Motor neuron (in vitro differentiated cells): ENCODE measurements around the gene OPCML. TPM values are rescaled to one million over a fixed set of nuclear protein-coding genes. Genes with fewer than 3 reads are reported as not detected.
A peak's percentile ranks its signal among the peaks of the same experiment; 100 is the strongest.

Source experiments
- ATAC-seq, 8 experiments: fragments of 200-7000 bp; cut with Tn5 transposase; replicated peaks in 6 of 8; 2 replicates each; pipeline ENCODE4 v1.8.0; 2021; ENCODE audit warnings: mild to moderate bottlenecking in 8 of 8, moderate library complexity in 8 of 8
- H3K27ac ChIP-seq, 2 donors: fragments of 250-450 bp; sonication (Bioruptor Pico); 2 replicates each; pipeline ENCODE4 v1.9.0; 2021; ENCODE audit warnings: antibody characterized with exemption in 2 of 2, mild to moderate bottlenecking in 2 of 2, moderate library complexity in 1 of 2
- H3K4me1 ChIP-seq, 2 donors: fragments of 250-450 bp; sonication (Bioruptor Pico); replicated peaks in 1 of 2; 2 replicates each; pipeline ENCODE4 v1.6.1; 2021; ENCODE audit warnings: antibody characterized with exemption in 2 of 2, mild to moderate bottlenecking in 2 of 2, moderate library complexity in 1 of 2
- H3K4me3 ChIP-seq, 5 donors: fragments of 250-450 bp; sonication (Bioruptor Pico); 2 replicates each; pipeline ENCODE4 v1.9.0; 2021; ENCODE audit warnings: antibody characterized with exemption in 5 of 5, mild to moderate bottlenecking in 5 of 5, moderate library complexity in 4 of 5
- WGBS, 10 experiments: fragments of 450-650 bp; shearing (Covaris generic); methylation state at CpG; one replicate each; pipeline ENCODE4 v1.0.0; 2022; 5-methylcytosine and 5-hydroxymethylcytosine counted together
- in situ Hi-C, 9 experiments: fragments of 400-800 bp; cut with MboI; loops; one replicate each; pipeline ENCODE4 v1.15.0; 2021; ENCODE audit warnings: low sequenced_read_pairs in 9 of 9, low pct_unique_long_range_greater_than_20kb in 2 of 9; ENCODE audit not compliant: unreplicated experiment in 9 of 9
- total RNA-seq, 8 experiments: library from RNA; unstranded; fragments of 300-600 nt; gene quantifications; 2 replicates each; pipeline versions ENCODE4 v1.2.3 to v1.2.4, GENCODE V29; 2022

Gene OPCML
- total RNA-seq, 8 experiments from 2014 or later, result 0.40 to 20.1 (median 7.2) TPM

GRCh38 chr11:133224271-133224670 lies 308.0 kb downstream of the OPCML start:
- in situ Hi-C loops, result no loop called here
- Histone ChIP-seq H3K4me1 (peaks cover 47 to 58% of the 10 kb centered on the region in 2 donors), H3K27ac (no peak overlapping the region), H3K4me3 (no peak overlapping the region)
- WGBS, 10 experiments, result 20 to 100% (median 91%) methylated on average over 1 to 4 of the region's 5 CpGs; no CpG with 5 or more reads in 5 of the 10 experiments
- no peak for ATAC-seq

GRCh38 chr11:133222425-133223330 lies 309.6 kb downstream of the OPCML start:
- Histone ChIP-seq H3K4me3 (no peak overlapping the region), H3K27ac (peak overlapping the region in 1 of 2 donors; percentile 56), H3K4me1 (peaks cover 31 to 42% of the 10 kb centered on the region in 2 donors)
- in situ Hi-C loops, result no loop called here
- peak; percentile 52 to 93 (median 84) for ATAC-seq
- 0 to 93% (median 30%) methylated on average over 1 to 8 of the region's 13 CpGs; no CpG with 5 or more reads in 4 of the 10 experiments for WGBS, 10 experiments

GRCh38 chr11:133219543-133219942 lies 312.8 kb downstream of the OPCML start:
- in situ Hi-C loops, result no loop called here
- peaks cover 35 to 42% of the 10 kb centered on the region in 2 donors for H3K4me1 ChIP-seq
- no peak overlapping the region for H3K27ac ChIP-seq
- ATAC-seq, result no peak
- no peak overlapping the region for H3K4me3 ChIP-seq
- WGBS, 10 experiments, result 17 to 100% (median 79%) methylated on average over 1 to 3 of the region's 4 CpGs; no CpG with 5 or more reads in 3 of the 10 experiments

- no peak overlapping the region for H3K4me3 ChIP-seq
- in situ Hi-C loops, result no loop called here
- peak in 2 of 8 experiments; percentile 36 to 91 for ATAC-seq
- H3K4me1 ChIP-seq, result peaks cover 14 to 32% of the 10 kb centered on the region in 2 donors
- H3K27ac ChIP-seq, result no peak overlapping the region
Measured at GRCh38 chr11:133216813-133217212, 315.5 kb downstream of the OPCML start.

- 0 to 89% (median 67%) methylated on average over 1 to 8 of the region's 10 CpGs; no CpG with 5 or more reads in 1 of the 10 experiments for WGBS, 10 experiments
- Histone ChIP-seq H3K27ac (no peak overlapping the region), H3K4me3 (no peak overlapping the region), H3K4me1 (peaks cover 11 to 39% of the 10 kb centered on the region in 2 donors)
- peak in 5 of 8 experiments; percentile 16 to 56 (median 48) for ATAC-seq
- in situ Hi-C loops, result no loop called here
Measured at GRCh38 chr11:133215596-133216230, 316.6 kb downstream of the OPCML start.

GRCh38 chr11:133214646-133215045 lies 317.7 kb downstream of the OPCML start:
- ATAC-seq, result peak in 3 of 8 experiments; percentile 30 to 49 (median 37)
- Histone ChIP-seq H3K4me1 (peaks cover 11 to 45% of the 10 kb centered on the region in 2 donors), H3K4me3 (no peak overlapping the region), H3K27ac (no peak overlapping the region)
- WGBS, 10 experiments, result 0 to 88% (median 57%) methylated on average over 1 to 4 of the region's 4 CpGs; no CpG with 5 or more reads in 1 of the 10 experiments
- in situ Hi-C loops, result no loop called here

- in situ Hi-C loops, result no loop called here
- no peak for ATAC-seq
Measured at GRCh38 chr11:133212201-133212600, 320.1 kb downstream of the OPCML start.

GRCh38 chr11:133207995-133208394 lies 324.3 kb downstream of the OPCML start:
- in situ Hi-C loops, result no loop called here
- Histone ChIP-seq H3K4me1 (peaks cover 14 to 58% of the 10 kb centered on the region in 2 donors), H3K4me3 (no peak overlapping the region), H3K27ac (peak overlapping the region in 1 of 2 donors; percentile 63)
- peak in 5 of 8 experiments; percentile 78 to 94 (median 92) for ATAC-seq
- WGBS, 10 experiments, result 0 to 88% (median 52%) methylated on average over 1 to 5 of the region's 5 CpGs; no CpG with 5 or more reads in 2 of the 10 experiments

More at GRCh38 chr11:133212201-133212600, 320.1 kb downstream of the OPCML start:
- 20 to 94% (median 74%) methylated on average over 2 to 8 of the region's 8 CpGs; no CpG with 5 or more reads in 2 of the 10 experiments for WGBS, 10 experiments
- no peak overlapping the region for H3K4me3 ChIP-seq
- H3K4me1 ChIP-seq, result peaks cover 22 to 69% of the 10 kb centered on the region in 2 donors
- no peak overlapping the region for H3K27ac ChIP-seq

GRCh38 chr11:133206313-133207005 lies 325.8 kb downstream of the OPCML start:
- Histone ChIP-seq H3K4me3 (no peak overlapping the region), H3K27ac (no peak overlapping the region), H3K4me1 (peaks cover 14 to 50% of the 10 kb centered on the region in 2 donors)
- in situ Hi-C loops, result no loop called here
- 7 to 100% (median 94%) methylated on average over 1 to 11 of the region's 17 CpGs; no CpG with 5 or more reads in 1 of the 10 experiments for WGBS, 10 experiments
- ATAC-seq, result no peak

- H3K4me1 ChIP-seq, result peaks cover 14 to 31% of the 10 kb centered on the region in 2 donors
- 6 to 100% (median 77%) methylated on average over 2 to 3 of the region's 3 CpGs; no CpG with 5 or more reads in 1 of the 10 experiments for WGBS, 10 experiments
- in situ Hi-C loops, result no loop called here
Measured at GRCh38 chr11:133204158-133204557, 328.1 kb downstream of the OPCML start.

GRCh38 chr11:133202816-133203215 lies 329.5 kb downstream of the OPCML start:
- H3K4me1 ChIP-seq, result peaks cover 6 to 18% of the 10 kb centered on the region in 2 donors
- in situ Hi-C loops, result no loop called here
- peak in 2 of 8 experiments; percentile 29 to 46 for ATAC-seq
- WGBS, 10 experiments, result 0 to 100% (median 90%) methylated on average over 1 to 7 of the region's 8 CpGs; no CpG with 5 or more reads in 2 of the 10 experiments
- no peak overlapping the region for H3K27ac ChIP-seq
- no peak overlapping the region for H3K4me3 ChIP-seq

More at GRCh38 chr11:133204158-133204557, 328.1 kb downstream of the OPCML start:
- no peak overlapping the region for H3K4me3 ChIP-seq
- H3K27ac ChIP-seq, result no peak overlapping the region
- no peak for ATAC-seq

GRCh38 chr11:133198438-133198837 lies 333.9 kb downstream of the OPCML start:
- Histone ChIP-seq H3K4me3 (no peak overlapping the region), H3K4me1 (peaks cover 12 to 19% of the 10 kb centered on the region in 2 donors), H3K27ac (no peak overlapping the region)
- 7 to 100% (median 88%) methylated on average over 1 to 5 of the region's 5 CpGs; no CpG with 5 or more reads in 3 of the 10 experiments for WGBS, 10 experiments
- in situ Hi-C loops, result no loop called here
- ATAC-seq, result peak in 3 of 8 experiments; percentile 34 to 80 (median 66)
